Superior temporal gyrus (tissue), 1 donor: ENCODE results near the gene PDSS2.
A peak's percentile ranks its signal among the peaks of the same experiment; 100 is the strongest.

Experiments used
- DNase-seq: peaks from one replicate; pipeline ENCODE4 v3.0.0-alpha.2; 2016; ENCODE audit errors: extremely low spot score

PDSS2 gene

GRCh38 chr6:107361753-107362604 is 97.4 kb downstream of the PDSS2 start:
- DNase-seq = no peak

DNA sequence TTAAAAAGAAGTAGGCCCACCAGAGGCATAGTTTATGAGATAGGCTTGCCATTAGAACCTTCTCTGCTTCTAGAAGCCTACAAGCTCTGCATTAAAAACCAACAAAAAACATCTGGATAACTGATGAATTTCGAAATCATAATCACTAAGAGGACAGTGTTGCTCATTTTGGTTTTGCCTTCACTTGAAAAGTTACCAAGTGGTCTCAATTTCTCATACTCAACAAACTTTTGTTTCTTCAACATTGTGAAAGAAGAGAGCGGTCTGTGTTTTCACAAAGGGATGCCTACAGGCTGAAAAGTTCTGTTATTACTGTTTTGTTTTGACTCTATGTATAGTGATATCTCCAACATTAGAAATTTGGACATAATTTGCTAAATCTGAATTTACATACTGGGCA is 98.9 kb downstream of the PDSS2 start:
- no peak for DNase-seq

- no peak for DNase-seq
These were observed 101.5 kb downstream of the PDSS2 start for GRCh38 chr6:107357842-107358241.

DNA sequence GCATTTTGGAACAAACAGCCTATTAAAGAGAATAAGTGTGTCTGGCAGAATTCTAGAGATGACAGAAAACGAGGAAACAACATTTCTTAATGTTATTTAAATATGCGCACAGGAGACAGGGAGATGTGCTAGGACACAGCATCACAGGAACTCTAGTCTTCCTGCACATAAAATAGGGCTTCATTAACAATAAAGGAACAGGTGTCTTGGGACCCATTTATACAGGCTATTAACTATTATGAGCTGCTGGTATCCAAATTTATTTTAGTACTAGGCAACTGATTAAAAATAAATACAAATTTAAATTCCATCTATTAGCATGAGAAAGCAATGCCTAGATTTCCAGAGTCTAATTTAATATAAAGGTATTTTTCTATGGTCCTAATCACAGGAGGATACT is 102.3 kb downstream of the PDSS2 start:
- DNase-seq = no peak

DNA sequence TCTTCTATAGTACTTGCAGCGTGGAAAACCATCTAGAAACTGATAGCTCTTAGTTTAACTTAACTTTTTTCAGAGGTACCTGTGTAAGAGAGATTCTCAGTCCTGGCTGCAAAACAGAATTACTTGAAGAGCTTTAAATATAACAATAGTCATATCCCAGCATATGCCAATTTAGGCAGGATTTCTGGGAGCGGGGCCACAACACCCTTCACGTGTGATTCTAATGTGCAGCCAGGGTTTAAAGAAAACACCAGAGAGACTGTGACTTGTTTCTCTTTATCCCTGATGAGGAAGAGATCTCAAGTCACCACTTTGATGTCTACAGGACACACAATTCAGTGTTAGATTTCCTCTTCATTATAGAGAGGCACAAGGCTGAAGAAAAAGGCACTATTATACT is 103.7 kb downstream of the PDSS2 start:
- DNase-seq = no peak

GRCh38 chr6:107354451-107354850 is 104.9 kb downstream of the PDSS2 start:
- DNase-seq = no peak

DNA sequence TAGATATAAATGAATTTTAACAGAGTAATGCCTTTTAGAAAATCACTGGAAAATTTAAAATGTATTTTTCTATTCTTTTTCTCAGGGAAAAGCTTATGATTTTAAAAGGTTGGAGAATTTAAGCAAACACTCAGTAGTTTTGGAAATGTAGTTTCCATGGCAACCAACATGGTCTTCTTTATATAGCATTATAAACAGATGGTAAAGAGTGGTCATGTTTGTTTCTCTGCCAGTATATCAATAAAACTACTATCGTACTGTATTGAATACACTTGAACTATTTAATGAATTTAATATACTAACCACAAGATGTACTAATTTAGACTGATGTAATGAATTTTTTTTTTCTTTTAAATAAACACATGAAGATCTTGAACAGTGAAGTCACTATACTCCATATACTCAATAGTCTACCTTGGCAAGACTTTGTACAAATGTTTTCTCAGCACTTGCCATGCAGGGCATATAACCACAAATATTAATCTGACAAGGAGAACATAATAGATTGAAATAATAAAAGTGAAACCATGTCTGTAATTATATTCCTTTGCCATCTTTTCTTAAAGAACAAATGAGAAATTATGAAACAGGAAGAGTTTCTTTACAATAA is 105.5 kb downstream of the PDSS2 start:
- peak; percentile 62 for DNase-seq

GRCh38 chr6:107348224-107348623 is 111.1 kb downstream of the PDSS2 start:
- DNase-seq = no peak

- no peak for DNase-seq
These were observed 114.0 kb downstream of the PDSS2 start for GRCh38 chr6:107345393-107345792.

- no peak for DNase-seq
These were observed 114.4 kb downstream of the PDSS2 start for GRCh38 chr6:107344981-107345380.

GRCh38 chr6:107344383-107344782 is 115.0 kb downstream of the PDSS2 start:
- no peak for DNase-seq

DNA sequence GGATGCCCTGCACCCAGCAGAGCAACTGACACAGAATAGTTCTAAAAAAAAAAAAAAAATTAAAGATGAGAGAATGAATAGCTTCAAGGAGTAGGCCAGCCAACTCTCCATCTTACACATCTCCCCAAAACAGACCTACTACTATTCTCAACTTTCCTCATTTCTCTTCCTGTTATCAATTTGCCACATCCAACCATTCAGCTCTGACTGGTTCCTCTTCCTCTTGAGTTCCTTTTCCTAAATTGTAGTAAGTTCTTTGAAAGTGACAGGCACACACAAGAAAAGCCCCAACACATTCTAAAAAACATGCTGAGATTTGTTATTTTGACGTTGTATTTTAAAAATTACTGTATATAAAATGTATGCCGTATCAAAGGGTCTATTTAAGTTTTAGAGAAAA is 117.2 kb downstream of the PDSS2 start:
- no peak for DNase-seq

GRCh38 chr6:107340881-107341280 is 118.5 kb downstream of the PDSS2 start:
- DNase-seq = no peak

GRCh38 chr6:107337191-107337741 is 122.1 kb downstream of the PDSS2 start:
- DNase-seq = no peak

DNA sequence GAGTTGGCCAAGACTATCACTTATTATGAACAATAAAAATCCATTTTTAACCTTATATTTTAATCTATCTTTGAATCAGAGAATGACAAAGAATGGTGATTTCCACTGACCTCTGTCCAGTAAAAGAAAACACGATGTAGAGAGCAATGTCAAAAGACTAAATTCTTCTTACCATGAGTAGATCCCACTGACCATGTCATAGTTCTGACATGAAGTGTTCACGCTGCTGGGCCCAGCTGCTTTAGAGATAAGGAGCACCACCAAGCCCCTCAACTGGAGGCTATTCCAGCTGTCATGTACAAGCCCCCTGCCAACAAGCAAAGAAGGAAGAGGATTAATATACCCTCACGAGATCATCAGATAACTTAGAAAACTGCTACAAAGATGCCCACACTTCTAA is 125.3 kb downstream of the PDSS2 start:
- DNase-seq = no peak

DNA sequence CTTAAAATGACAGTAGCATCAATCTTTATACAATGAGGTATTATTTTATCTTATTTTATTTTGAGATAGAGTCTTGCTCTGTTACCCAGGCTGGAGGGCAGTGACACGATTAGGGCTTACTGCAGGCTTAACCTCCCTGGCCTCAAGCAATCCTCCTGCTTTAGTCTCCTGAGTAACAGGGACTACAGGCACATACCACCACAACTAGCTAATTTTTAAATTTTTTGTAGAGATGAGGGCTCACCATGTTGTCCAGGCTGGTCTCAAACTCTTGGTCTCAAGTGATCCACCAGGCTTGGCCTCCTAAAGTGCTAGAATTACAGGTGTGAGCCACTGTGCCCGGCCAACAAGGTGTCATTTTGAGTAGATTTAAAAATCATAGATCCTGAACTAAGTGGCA is 125.9 kb downstream of the PDSS2 start:
- no peak for DNase-seq

DNA sequence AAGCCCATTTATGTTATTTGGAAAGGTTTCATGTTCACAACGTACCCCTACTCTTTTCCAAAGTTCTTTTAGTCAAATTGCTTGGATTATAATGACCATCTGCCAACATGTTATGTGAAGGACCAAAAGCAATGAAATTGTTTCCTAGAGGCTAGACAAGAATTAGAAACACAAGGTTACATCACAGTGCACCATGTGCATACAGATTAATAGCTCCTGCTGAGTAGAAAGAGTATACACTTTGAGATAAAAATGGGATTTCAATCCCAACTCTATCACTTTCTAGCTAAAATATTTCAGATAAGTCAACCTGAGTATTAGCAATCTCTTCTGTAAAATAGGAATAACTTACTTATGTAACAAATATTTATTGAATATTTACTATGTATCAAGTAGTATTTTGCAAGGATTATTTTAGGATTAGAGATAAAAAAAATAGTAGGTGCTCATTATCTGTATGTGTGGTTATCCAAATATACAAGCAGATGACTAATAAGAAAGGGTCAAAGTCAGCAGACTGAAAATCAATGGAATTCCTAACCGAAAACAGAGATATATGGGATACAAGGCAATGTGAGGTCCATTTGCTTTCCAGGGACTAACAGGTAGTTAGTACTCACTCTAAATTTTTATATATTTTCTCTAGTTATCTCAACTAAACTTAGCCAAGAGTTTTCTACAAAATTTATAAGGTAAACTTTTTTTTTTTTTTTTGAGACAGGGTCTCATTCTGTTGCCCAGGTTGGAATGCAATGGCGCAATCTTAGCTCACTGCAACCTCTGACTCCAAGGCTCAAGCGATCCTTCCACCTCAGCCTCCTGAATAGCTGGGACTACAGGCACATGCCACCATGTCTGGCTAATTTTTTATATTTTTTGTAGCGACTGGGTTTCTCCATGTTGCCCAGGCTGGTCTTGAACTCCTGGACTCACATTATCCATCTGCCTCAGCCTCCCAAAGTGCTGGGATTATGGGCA is 127.7 kb downstream of the PDSS2 start:
- no peak for DNase-seq

GRCh38 chr6:107330168-107330567 is 129.2 kb downstream of the PDSS2 start:
- no peak for DNase-seq

DNA sequence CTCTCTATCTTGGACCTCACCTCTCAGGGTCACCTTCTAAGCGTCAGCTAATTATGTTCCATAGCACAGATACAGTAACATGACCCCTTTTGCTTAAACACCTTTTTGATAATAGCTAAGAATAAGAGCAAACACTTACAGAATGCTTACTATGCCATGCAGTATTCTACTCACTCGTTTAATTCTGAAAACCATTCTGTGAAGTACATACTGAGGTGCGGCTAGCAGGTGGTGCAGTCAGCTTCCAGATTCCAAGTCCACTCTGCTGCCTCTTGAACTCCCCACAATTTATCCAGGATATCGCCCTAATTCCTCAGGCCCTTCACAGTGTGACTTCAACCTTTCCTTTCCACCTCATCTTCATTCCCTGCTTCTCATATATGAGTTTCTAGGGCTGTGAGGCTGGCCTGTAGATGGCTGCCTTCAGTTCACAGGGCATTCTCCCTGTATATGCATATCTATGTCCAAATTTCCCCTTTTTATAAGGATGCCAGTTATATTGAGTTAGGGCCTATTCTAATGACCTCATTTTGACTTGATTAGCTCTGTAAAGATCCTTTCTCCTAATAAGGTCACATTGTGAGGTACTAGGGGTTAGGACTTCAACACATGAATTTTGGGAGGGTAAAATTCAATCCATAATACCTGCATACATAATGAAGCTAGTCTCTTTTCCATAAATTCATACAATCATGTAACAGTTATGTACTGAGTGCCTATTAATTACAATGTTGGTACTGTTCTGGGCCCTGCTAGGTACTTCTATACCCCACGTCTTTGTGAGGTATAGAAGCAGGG is 130.1 kb downstream of the PDSS2 start:
- DNase-seq = no peak

DNA sequence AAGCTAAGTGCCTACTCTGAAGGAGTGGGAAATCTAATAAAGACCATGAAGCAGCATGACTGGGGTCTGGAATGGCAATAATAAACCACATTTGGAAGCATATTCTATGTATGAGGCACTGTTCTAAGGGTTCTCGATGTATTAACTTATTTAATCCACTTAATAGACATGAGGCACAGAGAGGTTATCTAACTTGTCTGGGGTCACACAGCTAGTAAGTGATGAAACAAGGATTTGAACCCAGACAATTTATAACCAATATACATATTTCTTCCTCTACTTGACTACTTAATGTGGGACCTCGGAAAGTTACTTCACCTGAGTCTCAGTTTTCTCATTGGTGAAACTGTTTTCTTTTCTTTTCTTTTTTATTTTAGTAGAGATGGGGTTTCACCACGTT is 131.3 kb downstream of the PDSS2 start:
- DNase-seq = no peak

GRCh38 chr6:107323133-107323785 is 136.1 kb downstream of the PDSS2 start:
- DNase-seq = no peak
